Measurements from ENCODE around the gene MYOZ3.

MYOZ3 gene

GRCh38 chr5:150619359-150620230 lies 41.5 kb upstream of the MYOZ3 start:
- no peaks in the 10 kb centered on the region for H3K9me3 ChIP-seq (ENCODE audit: control insufficient read depth, low read length)
- no peaks in the 10 kb centered on the region for H3K36me3 ChIP-seq (ENCODE audit: control insufficient read depth, insufficient read depth, low read length, severe bottlenecking)
- H3K9ac ChIP-seq (ENCODE audit: low read length): no peak overlapping the region
- H3K27me3 ChIP-seq (replicated peaks; ENCODE audit: control insufficient read depth, insufficient read depth, low read length): no peaks in the 10 kb centered on the region
- peak; percentile 53 for DNase-seq (ENCODE audit: low read depth)
- no peak overlapping the region for H3K4me3 ChIP-seq (ENCODE audit: low read length)
- peaks cover 21% of the 10 kb centered on the region for H3K4me1 ChIP-seq (ENCODE audit: control insufficient read depth, insufficient read depth, low read length)

- Histone ChIP-seq H3K27me3 (replicated peaks; ENCODE audit: control insufficient read depth, insufficient read depth, low read length) (no peaks in the 10 kb centered on the region), H3K9ac (ENCODE audit: low read length) (no peak overlapping the region), H3K9me3 (ENCODE audit: control insufficient read depth, low read length) (no peaks in the 10 kb centered on the region), H3K4me1 (ENCODE audit: control insufficient read depth, insufficient read depth, low read length) (peaks cover 12% of the 10 kb centered on the region), H3K4me3 (ENCODE audit: low read length) (no peak overlapping the region), H3K36me3 (ENCODE audit: control insufficient read depth, insufficient read depth, low read length, severe bottlenecking) (no peaks in the 10 kb centered on the region)
- DNase-seq (ENCODE audit: low read depth): no peak
Observed at GRCh38 chr5:150621301-150621700, 39.8 kb upstream of the MYOZ3 start.

- DNase-seq (ENCODE audit: low read depth): no peak
- Histone ChIP-seq H3K36me3 (ENCODE audit: control insufficient read depth, insufficient read depth, low read length, severe bottlenecking) (no peaks in the 10 kb centered on the region), H3K9me3 (ENCODE audit: control insufficient read depth, low read length) (no peaks in the 10 kb centered on the region), H3K27me3 (replicated peaks; ENCODE audit: control insufficient read depth, insufficient read depth, low read length) (no peaks in the 10 kb centered on the region), H3K4me1 (ENCODE audit: control insufficient read depth, insufficient read depth, low read length) (peaks cover 20% of the 10 kb centered on the region), H3K9ac (ENCODE audit: low read length) (no peak overlapping the region), H3K4me3 (ENCODE audit: low read length) (no peak overlapping the region)
Observed at GRCh38 chr5:150622157-150622556, 38.9 kb upstream of the MYOZ3 start.

DNA sequence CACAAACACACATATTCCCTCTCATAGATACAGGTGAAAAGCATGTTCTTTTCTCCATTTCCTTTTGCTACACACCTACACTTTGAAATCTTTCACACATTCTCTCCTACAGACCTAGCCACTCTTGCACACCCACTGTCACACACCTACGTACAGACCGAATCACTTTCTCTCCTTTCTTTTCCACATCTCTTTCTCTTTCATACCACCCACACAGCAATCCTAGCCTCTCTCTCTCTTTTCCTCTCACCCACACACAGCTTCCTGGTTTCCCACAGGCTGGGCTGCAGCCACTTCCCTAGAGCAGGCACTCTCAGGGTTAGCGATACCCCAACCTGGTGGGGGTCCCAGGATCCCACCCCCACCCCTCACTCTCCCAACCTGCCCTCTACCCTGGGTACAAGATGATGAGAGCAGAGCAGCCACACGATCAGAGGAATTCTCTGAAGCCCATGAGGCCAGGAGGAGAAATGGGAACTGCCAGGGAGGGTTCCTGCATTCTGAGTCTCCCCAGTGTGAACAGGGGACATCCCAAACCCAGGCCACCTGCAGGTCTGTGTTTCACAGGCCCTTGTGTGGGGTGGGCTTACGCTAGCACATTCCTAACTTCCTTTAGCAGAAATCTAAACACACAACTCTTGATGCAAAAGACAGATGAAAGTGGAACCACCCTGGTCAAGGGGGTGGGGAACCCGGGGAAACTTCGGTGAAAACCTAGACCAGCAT lies 37.7 kb upstream of the MYOZ3 start:
- Histone ChIP-seq H3K4me3 (ENCODE audit: low read length) (no peak overlapping the region), H3K9ac (ENCODE audit: low read length) (no peak overlapping the region), H3K27me3 (replicated peaks; ENCODE audit: control insufficient read depth, insufficient read depth, low read length) (no peaks in the 10 kb centered on the region), H3K36me3 (ENCODE audit: control insufficient read depth, insufficient read depth, low read length, severe bottlenecking) (no peaks in the 10 kb centered on the region), H3K4me1 (ENCODE audit: control insufficient read depth, insufficient read depth, low read length) (peaks cover 31% of the 10 kb centered on the region), H3K9me3 (ENCODE audit: control insufficient read depth, low read length) (no peaks in the 10 kb centered on the region)
- DNase-seq (ENCODE audit: low read depth): no peak

DNA sequence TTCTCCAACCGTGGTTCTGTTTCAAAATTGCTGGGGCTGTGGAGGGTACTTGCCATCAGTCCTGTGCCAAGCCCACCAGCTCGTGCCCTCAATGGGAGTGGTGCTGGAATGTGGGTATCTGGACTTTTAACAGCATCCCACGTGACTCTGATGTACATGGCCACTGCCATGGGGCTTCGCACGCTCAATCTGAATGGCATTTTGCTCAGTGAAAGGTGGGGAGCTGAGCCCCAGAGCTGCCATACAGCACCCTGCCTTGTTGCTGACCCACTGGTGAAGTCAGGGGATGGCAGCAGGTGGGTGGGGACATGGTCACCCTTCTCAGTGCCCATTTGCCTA lies 37.2 kb upstream of the MYOZ3 start:
- H3K4me3 ChIP-seq (ENCODE audit: low read length): no peak overlapping the region
- H3K27me3 ChIP-seq (replicated peaks; ENCODE audit: control insufficient read depth, insufficient read depth, low read length): no peaks in the 10 kb centered on the region
- H3K4me1 ChIP-seq (ENCODE audit: control insufficient read depth, insufficient read depth, low read length): peaks cover 36% of the 10 kb centered on the region
- H3K9me3 ChIP-seq (ENCODE audit: control insufficient read depth, low read length): no peaks in the 10 kb centered on the region
- H3K36me3 ChIP-seq (ENCODE audit: control insufficient read depth, insufficient read depth, low read length, severe bottlenecking): no peaks in the 10 kb centered on the region
- H3K9ac ChIP-seq (ENCODE audit: low read length): no peak overlapping the region
- DNase-seq (ENCODE audit: low read depth): no peak

- no peaks in the 10 kb centered on the region for H3K36me3 ChIP-seq (ENCODE audit: control insufficient read depth, insufficient read depth, low read length, severe bottlenecking)
- peak overlapping the region; percentile 83 for H3K4me3 ChIP-seq (ENCODE audit: low read length)
- DNase-seq (ENCODE audit: low read depth): peak; percentile 63
- peak overlapping the region; percentile 85 for H3K9ac ChIP-seq (ENCODE audit: low read length)
- no peaks in the 10 kb centered on the region for H3K27me3 ChIP-seq (replicated peaks; ENCODE audit: control insufficient read depth, insufficient read depth, low read length)
- H3K4me1 ChIP-seq (ENCODE audit: control insufficient read depth, insufficient read depth, low read length): peaks cover 35% of the 10 kb centered on the region
- H3K9me3 ChIP-seq (ENCODE audit: control insufficient read depth, low read length): no peaks in the 10 kb centered on the region
Observed at GRCh38 chr5:150624334-150625163, 36.5 kb upstream of the MYOZ3 start.

DNA sequence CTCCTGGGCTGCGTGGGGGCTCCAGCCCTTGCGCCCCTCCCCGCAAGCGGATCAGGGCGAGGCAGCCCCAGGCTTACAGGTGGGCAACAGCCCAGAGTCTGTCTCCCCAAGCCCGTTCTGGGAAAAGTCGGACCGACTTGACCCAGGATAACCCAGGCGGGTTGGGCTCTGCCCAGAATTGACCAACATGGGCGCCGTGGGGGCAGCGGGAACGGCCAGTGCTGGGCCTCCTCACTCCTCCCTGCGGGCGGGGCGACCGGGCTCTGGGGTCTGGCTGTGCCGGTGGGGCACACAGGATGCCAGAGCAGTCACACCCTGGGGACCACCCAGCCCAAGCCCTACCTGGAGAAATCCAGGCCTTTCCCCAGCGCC lies 35.9 kb upstream of the MYOZ3 start:
- DNase-seq (ENCODE audit: low read depth): no peak
- no peaks in the 10 kb centered on the region for H3K27me3 ChIP-seq (replicated peaks; ENCODE audit: control insufficient read depth, insufficient read depth, low read length)

GRCh38 chr5:150625831-150626746 lies 35.0 kb upstream of the MYOZ3 start:
- H3K4me3 ChIP-seq (ENCODE audit: low read length): peak overlapping the region; percentile 83
- no peak for DNase-seq (ENCODE audit: low read depth)
- H3K27me3 ChIP-seq (replicated peaks; ENCODE audit: control insufficient read depth, insufficient read depth, low read length): no peaks in the 10 kb centered on the region

More for the DNA sequence above, 35.9 kb upstream of the MYOZ3 start:
- Histone ChIP-seq H3K4me3 (ENCODE audit: low read length) (peak overlapping the region; percentile 83), H3K36me3 (ENCODE audit: control insufficient read depth, insufficient read depth, low read length, severe bottlenecking) (no peaks in the 10 kb centered on the region), H3K9me3 (ENCODE audit: control insufficient read depth, low read length) (no peaks in the 10 kb centered on the region), H3K9ac (ENCODE audit: low read length) (peak overlapping the region; percentile 85), H3K4me1 (ENCODE audit: control insufficient read depth, insufficient read depth, low read length) (peaks cover 40% of the 10 kb centered on the region)

GRCh38 chr5:150626853-150627276 lies 34.2 kb upstream of the MYOZ3 start:
- DNase-seq (ENCODE audit: low read depth): no peak
- no peaks in the 10 kb centered on the region for H3K9me3 ChIP-seq (ENCODE audit: control insufficient read depth, low read length)
- no peaks in the 10 kb centered on the region for H3K36me3 ChIP-seq (ENCODE audit: control insufficient read depth, insufficient read depth, low read length, severe bottlenecking)
- H3K4me3 ChIP-seq (ENCODE audit: low read length): no peak overlapping the region
- H3K4me1 ChIP-seq (ENCODE audit: control insufficient read depth, insufficient read depth, low read length): peaks cover 51% of the 10 kb centered on the region
- H3K9ac ChIP-seq (ENCODE audit: low read length): no peak overlapping the region
- H3K27me3 ChIP-seq (replicated peaks; ENCODE audit: control insufficient read depth, insufficient read depth, low read length): no peaks in the 10 kb centered on the region

More at GRCh38 chr5:150625831-150626746, 35.0 kb upstream of the MYOZ3 start:
- Histone ChIP-seq H3K9me3 (ENCODE audit: control insufficient read depth, low read length) (no peaks in the 10 kb centered on the region), H3K9ac (ENCODE audit: low read length) (peak overlapping the region; percentile 85), H3K36me3 (ENCODE audit: control insufficient read depth, insufficient read depth, low read length, severe bottlenecking) (no peaks in the 10 kb centered on the region), H3K4me1 (ENCODE audit: control insufficient read depth, insufficient read depth, low read length) (peaks cover 47% of the 10 kb centered on the region)

DNA sequence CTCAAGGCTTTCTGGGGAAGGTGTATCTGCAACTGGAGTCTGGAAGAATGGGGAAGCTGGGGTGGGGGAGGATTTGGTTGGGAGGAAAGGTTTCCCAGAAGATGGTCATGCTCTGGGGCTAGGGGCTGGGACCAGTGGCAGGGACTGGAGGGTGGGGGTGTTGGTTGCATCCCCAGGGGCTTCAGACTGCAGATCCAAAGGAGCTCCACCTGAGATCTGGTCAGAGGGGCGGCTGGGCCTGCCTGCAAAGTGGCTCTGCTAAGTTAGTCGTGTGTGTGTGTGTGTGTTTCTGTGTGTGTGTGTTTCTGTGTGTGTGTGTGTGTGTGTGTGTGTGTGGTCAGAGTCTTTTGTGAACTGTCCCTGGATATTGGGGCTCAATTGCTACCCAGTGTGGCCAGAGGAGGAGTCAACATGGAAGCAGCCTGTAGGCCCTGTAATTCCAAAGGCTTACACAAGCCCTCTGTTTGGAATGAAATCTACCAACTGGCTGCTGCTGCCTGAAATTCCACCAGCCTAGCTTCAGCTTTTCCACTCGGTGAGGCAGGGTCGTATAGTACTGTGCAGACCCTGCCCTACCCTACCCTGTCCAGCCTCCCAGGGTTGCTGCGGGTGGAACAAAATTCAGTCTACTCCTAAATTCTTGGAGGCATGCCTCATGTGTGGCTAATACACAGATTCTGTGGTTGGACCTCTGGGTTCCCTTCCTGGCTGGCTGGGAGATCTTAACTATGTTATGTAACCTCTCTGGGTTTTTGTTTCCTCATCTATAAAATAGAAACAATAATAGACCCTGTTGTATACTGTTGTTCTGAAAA lies 33.1 kb upstream of the MYOZ3 start:
- Histone ChIP-seq H3K9me3 (ENCODE audit: control insufficient read depth, low read length) (no peaks in the 10 kb centered on the region), H3K4me3 (ENCODE audit: low read length) (no peak overlapping the region), H3K36me3 (ENCODE audit: control insufficient read depth, insufficient read depth, low read length, severe bottlenecking) (no peaks in the 10 kb centered on the region), H3K4me1 (ENCODE audit: control insufficient read depth, insufficient read depth, low read length) (peaks cover 57% of the 10 kb centered on the region), H3K9ac (ENCODE audit: low read length) (peak overlapping the region; percentile 11), H3K27me3 (replicated peaks; ENCODE audit: control insufficient read depth, insufficient read depth, low read length) (no peaks in the 10 kb centered on the region)
- DNase-seq (ENCODE audit: low read depth): peak; percentile 63

All from adipocyte (in vitro differentiated cells).